ENCODE results near the gene WBP2.

DNA sequence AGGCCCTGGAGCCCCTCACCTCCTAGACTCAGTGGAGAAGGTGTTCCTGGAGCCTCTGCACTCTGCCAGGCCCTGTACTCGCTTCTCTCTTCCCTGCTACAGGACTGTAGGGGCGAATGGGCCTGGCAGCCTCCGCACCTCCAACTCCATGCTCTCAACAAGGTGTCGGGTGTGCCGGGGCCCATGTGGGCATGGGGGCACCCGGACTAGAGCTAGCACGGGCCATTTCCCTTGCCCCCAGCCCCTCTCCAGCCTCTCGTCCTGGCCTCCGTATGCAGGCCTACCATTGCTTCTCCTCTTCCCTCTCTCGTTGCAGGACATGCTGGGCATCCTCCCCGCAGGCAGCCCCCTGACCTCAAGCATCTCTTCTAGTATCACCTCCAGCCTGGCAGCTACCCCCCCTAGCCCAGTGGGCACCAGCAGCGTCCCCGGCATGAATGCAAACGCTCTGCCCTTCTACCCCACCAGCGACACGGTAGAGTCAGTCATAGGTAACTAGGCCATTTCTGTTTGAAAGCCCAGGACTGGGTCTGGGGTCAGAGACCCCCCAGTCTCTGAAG is 36.7 kb downstream of the WBP2 start:
- TF ChIP-seq EZH2phosphoT487 (IDR thresholded peaks at IDR 0.05; ENCODE audit: borderline replicate concordance, low read length) = no peak
- TF ChIP-seq, protein P1, sequence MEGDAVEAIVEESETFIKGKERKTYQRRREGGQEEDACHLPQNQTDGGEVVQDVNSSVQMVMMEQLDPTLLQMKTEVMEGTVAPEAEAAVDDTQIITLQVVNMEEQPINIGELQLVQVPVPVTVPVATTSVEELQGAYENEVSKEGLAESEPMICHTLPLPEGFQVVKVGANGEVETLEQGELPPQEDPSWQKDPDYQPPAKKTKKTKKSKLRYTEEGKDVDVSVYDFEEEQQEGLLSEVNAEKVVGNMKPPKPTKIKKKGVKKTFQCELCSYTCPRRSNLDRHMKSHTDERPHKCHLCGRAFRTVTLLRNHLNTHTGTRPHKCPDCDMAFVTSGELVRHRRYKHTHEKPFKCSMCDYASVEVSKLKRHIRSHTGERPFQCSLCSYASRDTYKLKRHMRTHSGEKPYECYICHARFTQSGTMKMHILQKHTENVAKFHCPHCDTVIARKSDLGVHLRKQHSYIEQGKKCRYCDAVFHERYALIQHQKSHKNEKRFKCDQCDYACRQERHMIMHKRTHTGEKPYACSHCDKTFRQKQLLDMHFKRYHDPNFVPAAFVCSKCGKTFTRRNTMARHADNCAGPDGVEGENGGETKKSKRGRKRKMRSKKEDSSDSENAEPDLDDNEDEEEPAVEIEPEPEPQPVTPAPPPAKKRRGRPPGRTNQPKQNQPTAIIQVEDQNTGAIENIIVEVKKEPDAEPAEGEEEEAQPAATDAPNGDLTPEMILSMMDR (conservative IDR thresholded peaks at IDR 0.05; ENCODE audit: low read depth, low read length) = no peak
